ENCODE measurements around the gene CXCL1. TPM values are rescaled to one million over a fixed set of nuclear protein-coding genes. Genes with fewer than 3 reads are reported as not detected.

Gene CXCL1
- total and polyA plus RNA-seq, 2 experiments from 2014 or later: 9.6 to 28.8 TPM

GRCh38 chr4:73822812-73823504 is 46.2 kb upstream of the CXCL1 start:
- no peak overlapping the region for H3K27ac ChIP-seq
- no peaks in the 10 kb centered on the region for H3K27me3 ChIP-seq
- no peaks in the 10 kb centered on the region for H3K9me2 ChIP-seq (replicated peaks; ENCODE audit: insufficient read depth)
- H2AFZ ChIP-seq: no peak overlapping the region
- no peaks in the 10 kb centered on the region for H3K36me3 ChIP-seq (replicated peaks; ENCODE audit: insufficient read depth, low read depth)
- H3K4me2 ChIP-seq: no peak overlapping the region
- peaks cover 1% of the 10 kb centered on the region for H3K9me3 ChIP-seq (ENCODE audit: low read depth)
- no peak overlapping the region for H3K4me3 ChIP-seq
- no peaks in the 10 kb centered on the region for H3K4me1 ChIP-seq (ENCODE audit: insufficient read depth)
- H3K79me2 ChIP-seq: no peaks in the 10 kb centered on the region
- no peaks in the 10 kb centered on the region for H4K20me1 ChIP-seq (ENCODE audit: insufficient read depth, poor library complexity, severe bottlenecking)
- no peak for DNase-seq (ENCODE audit: low spot score)
- TF ChIP-seq CTCF (IDR thresholded peaks at IDR 0.05; ENCODE audit: poor library complexity): no peak
- no peak for TF ChIP-seq EZH2 (IDR thresholded peaks at IDR 0.05; ENCODE audit: borderline replicate concordance)
- no peak for TF ChIP-seq EZH2phosphoT487 (IDR thresholded peaks at IDR 0.05; ENCODE audit: low read depth, severe bottlenecking, unreplicated experiment)

- Histone ChIP-seq H3K4me1 (ENCODE audit: insufficient read depth) (no peaks in the 10 kb centered on the region), H3K9me2 (replicated peaks; ENCODE audit: insufficient read depth) (no peaks in the 10 kb centered on the region), H3K79me2 (no peaks in the 10 kb centered on the region), H4K20me1 (ENCODE audit: insufficient read depth, poor library complexity, severe bottlenecking) (no peaks in the 10 kb centered on the region), H3K27ac (no peak overlapping the region), H3K4me2 (no peak overlapping the region), H3K4me3 (no peak overlapping the region), H3K27me3 (no peaks in the 10 kb centered on the region), H3K36me3 (replicated peaks; ENCODE audit: insufficient read depth, low read depth) (no peaks in the 10 kb centered on the region), H2AFZ (no peak overlapping the region), H3K9me3 (ENCODE audit: low read depth) (peaks cover 7% of the 10 kb centered on the region)
- no peak for DNase-seq (ENCODE audit: low spot score)
- TF ChIP-seq EZH2phosphoT487 (IDR thresholded peaks at IDR 0.05; ENCODE audit: low read depth, severe bottlenecking, unreplicated experiment) (no peak), EZH2 (IDR thresholded peaks at IDR 0.05; ENCODE audit: borderline replicate concordance) (no peak), CTCF (IDR thresholded peaks at IDR 0.05; ENCODE audit: poor library complexity) (no peak)
These were observed 45.4 kb upstream of the CXCL1 start for GRCh38 chr4:73823760-73824159.

- TF ChIP-seq EZH2 (IDR thresholded peaks at IDR 0.05; ENCODE audit: borderline replicate concordance) (no peak), EZH2phosphoT487 (IDR thresholded peaks at IDR 0.05; ENCODE audit: low read depth, severe bottlenecking, unreplicated experiment) (no peak), CTCF (IDR thresholded peaks at IDR 0.05; ENCODE audit: poor library complexity) (no peak)
- no peak overlapping the region for H2AFZ ChIP-seq
- H3K9me3 ChIP-seq (ENCODE audit: low read depth): peaks cover 7% of the 10 kb centered on the region
These were observed 40.2 kb upstream of the CXCL1 start for GRCh38 chr4:73828956-73829355.

More at GRCh38 chr4:73828956-73829355, 40.2 kb upstream of the CXCL1 start:
- 90% methylated on average over 3 of the region's 3 CpGs for WGBS (ENCODE audit: low lambda C conversion rate, missing lambda C conversion rate)
- Histone ChIP-seq H3K27ac (no peak overlapping the region), H3K79me2 (no peaks in the 10 kb centered on the region), H3K4me1 (ENCODE audit: insufficient read depth) (no peaks in the 10 kb centered on the region), H3K27me3 (no peaks in the 10 kb centered on the region), H3K4me3 (no peak overlapping the region), H3K36me3 (replicated peaks; ENCODE audit: insufficient read depth, low read depth) (no peaks in the 10 kb centered on the region), H3K9me2 (replicated peaks; ENCODE audit: insufficient read depth) (no peaks in the 10 kb centered on the region), H4K20me1 (ENCODE audit: insufficient read depth, poor library complexity, severe bottlenecking) (no peaks in the 10 kb centered on the region), H3K4me2 (no peak overlapping the region)
- no peak for DNase-seq (ENCODE audit: low spot score)

Data from hepatocyte (in vitro differentiated cells).